GM18517 (cell line): Measurements from ENCODE around the gene MID1.

Experiments
- ATAC-seq: cut with Tn5 transposase; IDR thresholded peaks from one replicate; pipeline ENCODE4 v1.9.1; 2021; ENCODE audit warnings: mild to moderate bottlenecking, moderate library complexity; ENCODE audit not compliant: unreplicated experiment

MID1 gene

DNA sequence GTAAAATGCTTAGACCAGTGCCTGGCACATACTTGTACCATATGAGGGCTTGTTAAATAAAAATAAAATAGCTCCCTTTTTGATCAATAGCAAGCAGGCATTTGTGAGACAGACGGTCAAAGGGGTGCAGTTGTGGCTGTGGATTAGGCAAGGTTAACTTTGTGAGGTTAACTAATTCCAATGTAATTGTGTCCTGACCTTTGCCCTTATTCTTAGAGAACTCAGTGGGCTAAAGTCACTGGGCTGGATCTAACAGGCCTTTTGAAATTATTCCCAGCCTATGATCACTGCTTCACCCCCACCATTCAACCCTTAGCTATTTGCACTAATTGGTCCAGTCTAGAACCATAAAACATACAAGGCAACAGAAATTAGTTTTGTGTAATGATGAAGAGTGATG lies 166.4 kb downstream of the MID1 start:
- ATAC-seq: no peak

DNA sequence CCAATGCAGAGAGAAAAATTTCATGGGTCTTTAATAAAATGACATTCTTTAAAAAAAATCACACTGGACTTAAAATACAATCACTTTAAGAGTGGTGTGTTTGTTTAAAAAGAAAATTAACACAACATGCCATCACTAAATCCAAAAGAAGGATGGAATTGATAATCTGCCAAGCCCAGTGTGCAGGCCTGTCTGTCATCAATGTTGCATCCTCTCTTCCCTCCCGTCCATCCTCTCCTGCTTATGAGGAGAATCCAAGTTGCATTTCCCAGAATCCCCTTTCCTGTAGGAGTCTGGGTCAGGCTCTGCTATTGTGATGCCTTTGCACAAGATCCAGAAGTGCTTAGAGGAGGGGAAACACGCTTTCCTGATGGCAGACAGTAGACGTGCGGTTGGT lies 169.4 kb downstream of the MID1 start:
- ATAC-seq: no peak

DNA sequence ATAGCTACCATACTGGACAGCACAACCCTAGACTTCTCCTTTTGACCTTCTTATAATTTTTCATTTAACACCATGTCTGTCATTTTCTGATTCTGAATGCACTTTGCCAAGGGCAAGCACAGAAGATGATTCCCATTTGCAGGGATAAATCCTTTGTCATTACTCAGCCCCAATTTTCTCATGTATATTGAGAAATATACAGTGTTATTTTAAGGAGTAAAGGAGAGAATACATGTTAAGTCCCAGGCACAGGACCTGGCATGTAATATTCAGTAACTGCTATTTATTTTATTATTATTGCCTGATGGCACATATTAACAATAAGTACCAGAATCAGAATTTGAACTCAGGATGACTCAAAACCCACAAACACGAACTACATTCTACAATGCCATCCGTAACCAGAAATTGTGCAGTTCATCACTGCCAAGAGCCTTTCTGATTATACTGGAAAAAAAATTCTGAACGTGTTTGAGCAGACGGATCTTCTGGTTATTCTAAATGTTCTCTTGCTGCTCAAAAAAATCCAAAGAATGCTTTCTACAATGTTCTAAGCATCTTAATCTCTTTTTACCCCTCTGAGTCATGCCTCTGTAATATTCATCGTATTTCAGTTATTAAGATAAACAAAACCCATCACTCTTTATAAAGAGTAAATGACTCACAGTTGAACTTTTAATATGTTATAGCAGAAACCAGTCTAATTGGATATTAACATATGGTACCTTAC lies 170.0 kb downstream of the MID1 start:
- ATAC-seq: no peak

DNA sequence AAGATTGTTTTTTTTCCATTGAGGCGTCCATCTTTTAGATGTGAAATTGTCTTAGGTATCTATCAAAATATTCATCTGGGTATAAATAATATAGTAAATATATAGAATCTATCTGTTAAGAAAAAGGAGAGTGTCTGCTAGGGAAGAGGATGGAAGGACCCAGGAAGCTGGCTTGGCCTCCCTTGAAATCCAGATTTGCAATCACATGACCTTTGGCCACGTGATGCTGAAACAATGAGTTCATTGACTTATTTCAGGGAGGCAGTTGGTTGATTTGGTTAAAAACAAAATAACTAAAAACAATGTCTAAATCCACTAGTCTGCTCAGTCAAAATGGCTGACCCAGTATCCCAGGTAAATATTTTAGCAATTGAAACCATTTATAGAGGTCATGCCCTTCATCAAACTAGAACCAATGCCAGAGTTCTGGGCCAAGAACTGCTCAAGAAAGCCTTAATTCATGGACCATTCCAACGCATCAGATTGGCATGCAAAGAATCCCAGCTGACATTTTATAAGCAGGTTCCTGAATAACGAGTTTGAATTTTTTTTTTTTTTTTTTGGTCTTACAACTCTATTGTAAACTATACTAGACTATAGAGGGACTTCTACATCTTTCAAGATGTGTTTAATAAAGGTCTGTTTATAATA lies 172.7 kb downstream of the MID1 start:
- no peak for ATAC-seq

DNA sequence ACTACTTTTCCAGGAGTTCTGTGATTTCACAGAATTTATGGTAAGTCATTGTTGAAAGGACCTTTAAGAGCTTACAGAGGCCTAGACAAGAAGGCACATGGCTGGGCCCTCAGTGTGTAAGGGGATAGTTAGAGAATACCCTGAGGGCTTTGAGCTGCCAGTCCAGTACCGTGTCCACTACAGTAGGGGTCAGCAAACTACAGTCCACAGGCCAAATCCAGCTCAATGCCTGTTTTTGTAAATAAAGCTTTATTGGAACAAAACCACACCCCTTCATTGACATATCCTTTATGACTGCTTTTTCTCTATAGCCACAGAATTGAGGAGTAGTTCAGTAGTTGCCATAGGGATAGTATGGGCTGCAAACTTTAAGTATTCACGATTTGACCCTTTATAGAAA lies 176.2 kb downstream of the MID1 start:
- ATAC-seq: no peak

DNA sequence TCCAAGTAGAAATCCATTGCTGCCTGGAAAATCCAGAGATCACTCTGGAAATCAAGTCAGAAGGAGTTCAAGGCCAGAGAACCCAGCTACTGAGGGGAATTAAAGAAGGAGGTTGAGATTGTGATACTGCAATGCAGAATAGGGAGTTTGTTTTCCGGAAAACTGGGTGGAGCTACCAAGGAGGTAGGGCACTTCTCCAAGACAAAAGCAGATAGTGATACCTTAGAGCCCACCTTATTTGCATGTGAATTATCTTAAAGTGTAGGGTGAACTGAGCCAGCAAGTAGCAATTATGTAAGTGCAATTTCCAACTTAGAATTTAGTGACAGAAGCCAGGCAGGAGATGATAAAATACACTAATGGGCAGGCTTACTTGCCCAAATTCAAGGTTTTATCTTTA lies 178.9 kb downstream of the MID1 start:
- no peak for ATAC-seq

DNA sequence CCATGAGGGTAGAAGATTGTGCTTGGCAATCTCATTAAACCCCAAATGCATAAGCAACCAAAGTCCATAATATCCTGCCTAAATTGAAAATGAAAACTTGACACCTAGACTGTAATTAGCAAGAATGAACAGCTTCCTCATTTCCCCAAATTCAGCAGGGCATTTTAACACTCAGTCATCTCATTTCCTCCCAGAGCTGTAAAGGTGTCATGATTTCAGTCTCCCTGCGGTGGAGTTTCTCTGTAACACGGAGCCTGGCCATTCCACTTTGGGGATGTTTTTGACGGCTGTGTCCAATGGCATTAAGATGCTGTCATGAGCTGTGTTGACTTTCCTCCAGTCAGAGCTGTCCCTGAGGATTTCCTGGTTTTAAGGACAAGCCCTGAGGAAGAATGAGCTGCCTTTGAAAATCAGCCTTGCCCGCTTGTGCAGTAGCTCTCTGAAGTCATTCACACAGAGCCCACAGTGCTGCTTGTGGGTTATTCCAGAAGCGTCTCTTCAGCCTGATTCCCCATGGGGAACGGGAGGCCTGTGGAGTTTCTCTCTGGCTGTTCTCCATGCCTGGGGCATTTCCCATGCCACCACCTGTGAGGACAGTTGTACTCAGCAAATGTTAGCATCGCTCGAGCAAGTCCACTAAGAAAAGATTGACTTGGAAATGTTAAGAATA lies 187.0 kb downstream of the MID1 start:
- ATAC-seq: no peak

DNA sequence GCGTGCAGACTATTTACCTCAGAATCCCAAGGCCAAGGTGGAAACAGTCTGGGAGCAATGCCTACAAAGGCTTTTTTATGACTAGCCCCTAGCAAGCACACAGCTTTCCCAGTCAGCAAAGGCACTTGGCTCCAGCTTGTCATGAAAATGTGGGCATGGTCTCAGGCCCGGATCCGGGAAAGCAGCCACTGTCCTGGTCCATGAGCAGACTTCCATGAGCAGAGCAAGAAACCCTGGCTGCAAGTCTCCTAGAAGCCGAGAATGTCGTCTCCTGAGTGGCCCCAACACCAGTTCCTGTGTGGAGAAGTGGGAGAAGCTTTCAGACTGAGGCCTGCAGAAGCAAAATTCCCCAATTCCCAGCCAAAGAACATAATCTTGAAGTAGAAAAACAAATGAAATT lies 190.5 kb downstream of the MID1 start:
- ATAC-seq: no peak

DNA sequence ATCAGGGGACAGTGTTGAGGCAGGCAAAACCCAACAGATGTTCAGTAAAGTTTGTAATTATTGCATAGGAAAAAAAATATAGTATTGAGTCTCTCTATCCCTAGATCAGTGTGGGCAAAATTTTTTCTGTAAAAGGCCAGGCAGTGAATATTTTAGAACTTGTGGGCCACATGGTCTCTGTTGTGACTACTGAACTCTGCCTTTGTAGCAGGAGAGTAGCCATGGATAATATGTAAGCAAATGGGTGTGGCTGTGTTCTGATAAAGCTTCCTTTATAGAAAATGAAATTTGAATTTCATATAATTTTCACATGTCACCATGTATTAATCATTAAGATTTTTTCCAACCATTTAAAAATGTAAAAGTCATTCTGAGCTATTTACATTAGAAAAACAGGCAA lies 193.1 kb downstream of the MID1 start:
- no peak for ATAC-seq

DNA sequence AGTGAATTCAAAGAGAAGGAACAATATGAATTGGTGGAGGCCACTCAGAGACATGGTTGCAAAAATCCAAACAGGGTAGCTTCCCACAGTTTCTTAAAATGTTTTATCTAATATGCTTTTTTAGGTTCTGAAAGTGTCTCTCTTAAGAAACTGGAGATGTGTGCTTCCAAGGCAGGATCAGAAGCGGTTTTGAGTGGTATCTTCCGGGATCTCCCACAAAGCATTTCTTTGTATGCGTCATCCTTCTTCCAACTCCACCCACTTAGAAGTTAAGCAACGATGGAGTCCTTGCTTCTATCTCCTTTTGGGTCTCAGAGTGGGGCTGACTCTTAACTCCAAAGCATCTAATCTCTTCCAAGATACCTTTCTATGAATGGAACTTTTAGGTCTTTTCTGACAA lies 196.7 kb downstream of the MID1 start:
- no peak for ATAC-seq

DNA sequence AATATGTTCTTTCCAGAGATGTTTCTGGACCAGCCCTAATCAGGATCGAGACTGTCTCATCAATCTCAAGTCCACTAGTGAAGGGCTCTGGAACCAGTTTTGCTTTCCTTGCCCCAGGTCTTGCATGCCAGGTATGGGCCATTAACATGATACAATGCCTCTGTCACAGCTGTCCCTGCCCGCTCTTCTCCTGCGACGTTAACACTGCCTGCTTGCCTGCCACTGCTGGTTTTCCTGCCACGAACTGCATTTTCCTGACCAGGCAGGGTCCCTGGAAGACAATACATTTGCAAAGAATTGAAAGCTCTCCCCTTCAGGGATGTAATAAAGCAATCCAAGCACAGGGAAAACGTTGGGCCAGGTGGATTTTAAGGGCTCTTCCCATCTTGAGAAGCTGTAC lies 200.3 kb downstream of the MID1 start:
- no peak for ATAC-seq

DNA sequence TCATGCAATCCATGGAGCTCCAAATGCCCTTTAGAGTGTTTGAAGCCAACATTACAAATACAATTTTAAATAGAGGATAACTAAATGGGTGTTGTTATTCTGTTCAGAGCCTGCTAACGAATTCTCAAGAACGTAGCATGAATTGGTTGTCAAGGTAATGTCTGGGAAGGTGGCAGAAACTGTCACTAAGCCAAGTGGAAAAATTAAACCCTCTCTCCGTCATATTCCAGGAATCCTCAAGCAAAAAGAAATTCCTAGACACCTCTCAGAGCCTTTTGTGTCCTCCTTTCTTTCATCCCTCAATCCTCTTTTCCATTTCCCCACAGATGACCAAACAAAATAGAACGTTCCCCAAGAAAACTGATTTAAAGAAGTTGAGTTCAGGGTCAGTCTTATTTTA lies 204.0 kb downstream of the MID1 start:
- no peak for ATAC-seq

DNA sequence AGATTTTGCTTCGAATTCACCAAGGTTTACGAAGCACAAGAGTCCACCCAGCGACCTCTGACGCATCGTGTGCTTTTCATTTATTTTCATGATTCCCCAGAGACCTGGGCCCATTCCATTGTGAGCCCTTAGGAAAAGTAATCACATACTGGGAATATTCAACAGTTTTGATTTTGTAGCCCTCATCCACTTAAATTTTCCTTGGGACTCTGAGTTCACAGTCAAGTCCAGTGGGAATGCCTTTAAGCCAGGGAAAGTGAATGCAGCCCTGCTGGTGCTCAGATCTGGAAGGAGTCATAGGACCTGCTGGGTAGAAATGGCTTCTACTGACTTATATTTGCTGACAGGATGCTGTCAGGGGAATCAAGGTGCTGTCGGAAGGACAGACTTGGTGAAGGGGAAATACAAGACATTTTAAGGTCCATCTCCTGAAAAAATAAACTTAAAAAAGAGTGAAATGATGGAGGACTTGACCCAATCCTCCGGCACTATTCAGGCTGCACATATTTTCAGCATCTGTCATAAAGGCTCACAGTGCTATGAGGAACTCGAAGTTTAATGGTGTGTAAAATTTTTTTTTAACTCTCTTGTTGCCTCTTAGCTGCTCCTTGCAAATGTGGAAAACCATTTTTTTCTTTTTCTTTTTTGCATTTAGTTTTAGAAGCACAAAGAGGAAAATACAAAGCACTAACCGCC lies 204.9 kb downstream of the MID1 start:
- ATAC-seq: no peak

DNA sequence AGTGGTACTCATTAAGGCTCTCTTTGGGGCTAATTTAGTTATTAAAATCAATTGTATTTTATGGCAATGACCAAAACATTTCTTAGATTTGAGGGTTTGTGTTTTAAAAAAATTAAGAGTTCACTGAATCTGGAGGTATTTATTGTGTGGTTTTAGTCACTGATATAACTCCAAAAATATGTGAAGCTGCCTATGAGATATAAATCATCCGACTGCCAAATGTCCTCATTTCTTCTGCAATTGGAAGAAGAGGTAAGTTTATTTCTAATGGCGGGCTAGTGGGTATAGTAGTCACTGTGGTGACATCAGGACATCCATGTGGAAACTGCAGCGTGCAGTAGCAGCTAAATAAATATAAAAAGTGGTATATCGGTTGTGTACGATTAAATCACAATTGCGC lies 205.5 kb downstream of the MID1 start:
- no peak for ATAC-seq

DNA sequence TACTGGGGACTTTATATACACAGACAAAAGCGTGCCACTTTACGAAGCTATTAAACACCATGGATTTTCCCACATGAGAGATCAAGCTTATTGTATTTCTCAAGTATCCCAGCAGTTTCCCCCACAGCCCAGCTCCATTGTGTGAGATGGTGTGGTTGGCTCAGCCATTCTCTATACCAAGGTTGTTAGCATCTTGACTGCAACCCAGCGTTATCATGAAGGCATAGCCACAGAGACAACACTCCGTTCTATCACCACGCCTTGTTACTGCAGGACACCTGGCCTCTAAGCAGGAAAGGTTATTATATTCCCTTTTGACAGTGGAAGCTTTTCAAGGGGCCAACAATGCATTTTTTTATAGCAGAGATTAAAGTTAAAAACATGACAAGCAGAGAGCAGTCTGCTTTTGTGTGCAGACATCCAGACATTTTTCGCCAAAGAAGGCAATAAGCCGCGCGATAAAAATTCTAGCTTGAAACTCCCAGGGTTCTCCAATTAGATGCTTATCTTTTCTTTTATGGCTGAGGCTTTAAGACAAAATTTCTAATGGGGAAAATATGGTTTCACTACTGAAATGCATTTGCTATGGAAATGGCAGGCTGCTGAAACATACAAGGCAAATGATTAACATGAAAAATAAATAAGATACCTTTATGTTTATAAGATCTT lies 206.1 kb downstream of the MID1 start:
- no peak for ATAC-seq

DNA sequence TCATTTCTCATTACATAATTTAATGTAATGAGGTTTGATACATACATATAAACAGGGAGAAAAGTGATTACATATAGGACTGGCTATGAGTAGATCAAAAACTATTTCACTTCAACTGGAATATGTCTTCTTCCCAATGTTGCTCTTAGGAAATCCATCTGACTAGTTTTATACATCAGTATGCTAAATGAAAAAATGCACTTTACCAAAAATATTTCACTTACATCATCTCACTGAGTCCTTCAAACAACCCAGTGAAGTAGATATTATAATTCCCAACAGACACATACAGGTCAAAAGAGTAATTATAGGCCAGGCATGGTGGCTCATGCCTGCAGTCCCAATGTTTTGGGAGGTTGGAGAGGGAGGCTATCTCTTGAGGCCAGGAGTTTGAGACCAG lies 215.9 kb downstream of the MID1 start:
- ATAC-seq: no peak

DNA sequence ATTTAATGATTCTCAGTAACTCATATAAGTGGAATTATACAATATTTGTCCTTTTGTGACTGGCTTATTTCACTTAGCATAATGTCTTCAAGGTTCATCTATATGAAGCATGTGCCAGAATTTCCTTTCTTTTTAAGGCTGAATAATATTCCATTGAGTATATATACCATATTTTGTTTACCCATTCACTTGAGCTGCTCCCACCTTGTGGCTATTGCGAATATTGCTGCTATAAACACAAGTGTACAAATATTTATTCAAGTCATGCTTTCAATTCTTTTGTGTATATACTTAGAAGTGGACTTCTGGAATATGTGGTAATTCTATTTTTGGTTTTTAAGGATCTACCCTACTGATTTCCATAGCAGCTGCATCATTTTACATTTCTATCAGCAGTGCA lies 219.1 kb downstream of the MID1 start:
- no peak for ATAC-seq

DNA sequence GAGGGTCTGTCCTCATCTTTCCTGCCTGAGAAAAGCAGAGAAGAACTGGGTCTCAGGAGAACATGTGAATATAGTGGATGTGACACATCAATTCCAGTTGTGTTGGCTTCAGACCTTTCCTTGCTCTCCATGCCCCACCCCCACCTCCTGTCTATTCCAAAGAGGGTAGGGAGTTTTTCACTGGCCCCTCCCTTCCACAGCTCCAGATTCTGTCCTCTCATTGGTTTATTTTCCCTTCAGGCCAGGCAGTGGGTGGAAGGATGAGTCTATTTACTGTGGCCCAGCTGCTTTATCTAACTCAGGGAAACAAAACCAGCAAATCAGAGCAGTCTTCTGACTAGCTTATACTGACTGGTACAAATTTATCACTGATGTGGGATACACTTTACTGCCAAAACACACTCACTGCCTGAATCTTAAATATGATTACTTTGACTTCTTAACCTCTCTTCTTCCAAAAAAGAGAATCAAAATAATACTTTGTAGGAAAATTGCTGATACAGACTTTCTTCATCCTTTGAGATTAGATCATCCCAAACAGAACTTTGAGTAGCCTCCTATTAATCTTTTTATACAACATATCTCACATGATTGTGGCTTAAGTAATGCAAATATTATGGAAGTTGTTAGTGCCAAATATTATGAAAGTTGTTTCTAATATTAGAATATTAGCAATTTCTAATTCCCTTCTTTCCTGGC lies 221.2 kb downstream of the MID1 start:
- no peak for ATAC-seq

DNA sequence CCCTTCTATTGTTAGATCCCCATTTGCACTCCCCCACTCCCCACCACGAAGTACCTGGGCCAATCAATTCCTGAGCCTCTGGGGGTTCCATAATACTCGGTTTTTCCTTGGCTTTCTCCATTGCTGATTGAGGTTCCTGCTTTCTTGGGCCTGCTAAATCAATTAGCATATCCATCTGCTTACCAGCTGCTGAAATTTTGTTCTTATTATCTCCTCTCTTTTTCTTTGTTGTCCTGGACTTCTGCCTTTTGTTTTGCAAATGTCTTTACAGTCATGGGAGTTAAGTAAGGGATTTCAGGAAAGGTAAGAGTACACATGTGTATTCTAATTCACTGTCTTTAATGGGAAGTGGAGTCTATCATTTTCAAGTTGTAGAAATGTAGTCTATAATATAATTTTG lies 222.2 kb downstream of the MID1 start:
- ATAC-seq: no peak

DNA sequence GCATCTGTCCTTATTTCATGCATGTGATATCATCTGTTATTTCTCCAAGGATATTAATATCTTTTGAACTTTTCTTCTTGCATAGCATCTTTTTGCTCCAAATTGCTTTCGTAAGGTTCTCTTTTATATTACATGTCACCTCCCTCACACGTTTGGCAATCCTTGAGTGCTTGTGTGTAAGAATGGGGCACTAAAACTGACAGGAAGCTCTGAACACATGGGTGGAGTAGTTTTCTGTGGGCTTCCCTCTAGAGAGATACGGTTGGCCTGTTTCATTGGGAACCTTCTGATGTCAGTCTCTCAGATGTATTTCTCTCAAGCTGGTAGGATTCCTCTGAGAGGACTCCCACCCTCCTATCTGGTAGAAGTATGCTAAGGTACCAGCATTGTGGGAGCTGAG lies 223.0 kb downstream of the MID1 start:
- ATAC-seq: no peak

DNA sequence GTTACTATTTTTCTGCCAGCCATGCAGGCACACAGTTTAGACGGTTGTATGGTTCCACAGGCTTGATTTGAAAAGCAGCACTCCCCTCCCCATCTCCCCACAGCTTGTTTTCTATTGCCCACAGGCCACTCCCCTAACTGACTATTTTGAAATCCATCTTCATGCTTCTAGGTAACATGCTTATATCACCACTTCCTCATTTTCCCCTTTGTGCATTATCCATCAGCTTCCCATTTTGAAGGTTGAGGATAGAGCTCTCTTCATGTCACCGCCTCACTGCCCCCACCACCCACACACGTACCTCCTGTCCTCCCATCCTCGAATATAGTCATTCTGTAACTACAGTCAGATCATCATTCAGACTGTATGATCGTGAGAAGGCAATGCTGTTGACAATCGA lies 224.7 kb downstream of the MID1 start:
- ATAC-seq: no peak
